WTC11 (cell line): Measurements from ENCODE around the gene SPATA22. TPM values are rescaled to one million over a fixed set of nuclear protein-coding genes. Genes with fewer than 3 reads are reported as not detected.
"Not testable (repeated sequence)": the region's sequence is repeated elsewhere in the genome, so short reads cannot be mapped to it uniquely, and the experiment has no call there.

ENCODE experiments used
- ATAC-seq: fragments of 200-7000 bp; cut with Tn5 transposase; 2 replicates; pipeline ENCODE4 v1.10.0; 2021; ENCODE audit warnings: mild to moderate bottlenecking, moderate library complexity
- CTCF ChIA-PET: fragments of 300-600 bp; sonication (Branson Sonifier 250); formaldehyde crosslinking; loops from one replicate; lab custom pipeline; 2021; ENCODE audit warnings: antibody characterized with exemption; lab: Charles Lee
- POLR2A ChIA-PET: fragments of 350-600 bp; sonication (Branson Sonifier 250); formaldehyde crosslinking; loops from one replicate; lab custom pipeline; 2021; ENCODE audit warnings: antibody characterized with exemption; lab: Charles Lee
- DNase-seq: peaks from one replicate; pipeline ENCODE4 v3.0.0; 2021; ENCODE audit warnings: low spot score
- H3K27ac Mint-ChIP-seq: 2 replicates; pipeline ENCODE4 v1.8.0; 2021; ENCODE audit warnings: mixed read lengths
- H3K27me3 Mint-ChIP-seq: 2 replicates; pipeline ENCODE4 v1.8.0; 2021; ENCODE audit warnings: low read depth, mild to moderate bottlenecking, moderate library complexity, mixed read lengths
- H3K36me3 Mint-ChIP-seq: 2 replicates; pipeline ENCODE4 v1.8.0; 2021; ENCODE audit warnings: mixed read lengths
- H3K4me1 Mint-ChIP-seq: 2 replicates; pipeline ENCODE4 v1.8.0; 2022; ENCODE audit warnings: mixed read lengths
- H3K4me3 Mint-ChIP-seq: 2 replicates; pipeline ENCODE4 v1.8.0; 2021; ENCODE audit warnings: mild to moderate bottlenecking, moderate library complexity, mixed read lengths
- H3K9me3 Mint-ChIP-seq: 2 replicates; pipeline ENCODE4 v1.8.0; 2021; ENCODE audit warnings: mixed read lengths
- GABPB1 ChIP-seq: sonication (generic); formaldehyde crosslinking; IDR thresholded peaks from 2 replicates; pipeline ENCODE4 v1.8.1; 2023; ENCODE audit warnings: mild to moderate bottlenecking, missing genetic modification reagents
- GTF2I ChIP-seq: fragments of 250-450 bp; sonication (Bioruptor Pico); conservative IDR thresholded peaks from 2 replicates; pipeline ENCODE4 v1.4.0; 2021; ENCODE audit warnings: mild to moderate bottlenecking
- HMGA2 ChIP-seq: fragments of 250-450 bp; sonication (Bioruptor Pico); IDR thresholded peaks from 2 replicates; pipeline ENCODE4 v1.4.0; 2021; ENCODE audit warnings: mild to moderate bottlenecking, moderate library complexity
- JUN ChIP-seq: sonication (generic); formaldehyde crosslinking; IDR thresholded peaks from 2 replicates; pipeline ENCODE4 v1.8.0; 2023; ENCODE audit warnings: mild to moderate bottlenecking, missing genetic modification reagents
- PRRX2 ChIP-seq: fragments of 250-450 bp; sonication (Bioruptor Pico); IDR thresholded peaks from 2 replicates; pipeline ENCODE4 v1.8.0; 2021; ENCODE audit warnings: mild to moderate bottlenecking
- RELA ChIP-seq: sonication (generic); formaldehyde crosslinking; IDR thresholded peaks from 2 replicates; pipeline ENCODE4 v1.8.1; 2022; ENCODE audit warnings: missing genetic modification reagents, mild to moderate bottlenecking, borderline replicate concordance
- SMAD4 ChIP-seq: sonication (generic); formaldehyde crosslinking; IDR thresholded peaks from 2 replicates; pipeline ENCODE4 v1.8.0; 2022; ENCODE audit warnings: mild to moderate bottlenecking, missing genetic modification reagents
- SP1 ChIP-seq: sonication (generic); formaldehyde crosslinking; conservative IDR thresholded peaks from 2 replicates; pipeline ENCODE4 v1.8.1; 2022; ENCODE audit warnings: missing genetic modification reagents
- TEAD1 ChIP-seq: sonication (generic); formaldehyde crosslinking; IDR thresholded peaks from 2 replicates; pipeline ENCODE4 v1.8.0; 2022; ENCODE audit warnings: mild to moderate bottlenecking, missing genetic modification reagents
- TEAD4 ChIP-seq: sonication (generic); formaldehyde crosslinking; IDR thresholded peaks from 2 replicates; pipeline ENCODE4 v1.8.0; 2022; ENCODE audit warnings: mild to moderate bottlenecking, missing genetic modification reagents
- ZNF263 ChIP-seq: sonication (generic); formaldehyde crosslinking; IDR thresholded peaks from 2 replicates; pipeline ENCODE4 v1.8.1; 2022; ENCODE audit warnings: low read depth, mild to moderate bottlenecking, moderate library complexity, missing genetic modification reagents
- ZNF317 ChIP-seq: sonication (generic); formaldehyde crosslinking; IDR thresholded peaks from 2 replicates; pipeline ENCODE4 v1.8.1; 2023; ENCODE audit warnings: low read depth, mild to moderate bottlenecking, moderate library complexity, missing genetic modification reagents, borderline replicate concordance
- ZNF423 ChIP-seq: fragments of 250-450 bp; sonication (Bioruptor Pico); IDR thresholded peaks from 2 replicates; pipeline ENCODE4 v2.1.2; 2022; ENCODE audit warnings: mild to moderate bottlenecking, moderate library complexity
- ZNF671 ChIP-seq: fragments of 250-450 bp; sonication (Bioruptor Pico); IDR thresholded peaks from 2 replicates; pipeline ENCODE4 v1.8.0; 2021; ENCODE audit warnings: mild to moderate bottlenecking
- total RNA-seq: library from RNA; stranded (reverse); gene quantifications from 3 replicates; pipeline ENCODE4 v1.2.3, GENCODE V29; 2021
- TF ChIP-seq, protein P1 (sequence below): fragments of 250-450 bp; sonication (Bioruptor Pico); IDR thresholded peaks from 2 replicates; pipeline ENCODE4 v2.1.2; 2022; ENCODE audit warnings: mild to moderate bottlenecking, moderate library complexity
- TF ChIP-seq, protein P2 (sequence below): sonication (generic); formaldehyde crosslinking; IDR thresholded peaks from 2 replicates; pipeline ENCODE4 v1.8.0; 2023; ENCODE audit warnings: missing genetic modification reagents, mild to moderate bottlenecking, borderline replicate concordance
- TF ChIP-seq, protein P3 (sequence below): sonication (generic); formaldehyde crosslinking; IDR thresholded peaks from 2 replicates; pipeline ENCODE4 v1.8.1; 2022; ENCODE audit warnings: mild to moderate bottlenecking, moderate library complexity, missing genetic modification reagents
- TF ChIP-seq, protein P4 (sequence below): sonication (generic); formaldehyde crosslinking; IDR thresholded peaks from 2 replicates; pipeline ENCODE4 v1.8.0; 2023; ENCODE audit warnings: mild to moderate bottlenecking, missing genetic modification reagents
- TF ChIP-seq, protein P5 (sequence below): sonication (generic); formaldehyde crosslinking; IDR thresholded peaks from 2 replicates; pipeline ENCODE4 v1.8.0; 2022; ENCODE audit warnings: mild to moderate bottlenecking, missing genetic modification reagents

SPATA22 gene
- total RNA-seq, 1 experiment from 2014 or later = not detected

DNA sequence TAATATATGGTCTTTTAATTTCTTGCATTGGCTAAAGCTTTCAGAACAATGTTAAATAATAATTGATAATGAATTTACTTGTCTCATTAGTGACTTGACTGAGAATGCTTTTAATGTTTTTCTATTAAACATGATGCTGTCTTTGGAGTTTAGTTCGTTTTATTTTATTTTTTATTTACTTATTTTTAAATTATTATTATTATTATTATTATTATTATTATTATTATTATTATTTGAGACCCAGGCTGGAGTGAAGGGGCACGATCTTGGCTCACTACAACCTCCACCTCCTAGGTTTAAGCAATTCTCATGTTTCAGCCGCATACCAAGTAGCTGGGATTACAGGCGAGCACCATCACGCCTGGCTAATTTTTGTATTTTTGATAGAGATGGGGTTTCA is 56.0 kb downstream of the SPATA22 start:
- Mint-ChIP-seq H3K9me3 (peaks cover 17% of the 10 kb centered on the region), H3K36me3 (no peaks in the 10 kb centered on the region), H3K4me3 (no peak overlapping the region), H3K27me3 (peaks cover 3% of the 10 kb centered on the region; the same call in 1 of the 2 replicates), H3K4me1 (no peaks in the 10 kb centered on the region), H3K27ac (no peak overlapping the region)
- ChIA-PET POLR2A (no interaction called here), CTCF (no interaction called here)
- no peak for DNase-seq
- ATAC-seq = no peak
- TF ChIP-seq SP1 (CRISPR knock-in tag) (no peak), HMGA2 (CRISPR knock-in tag) (peak; percentile 94), SMAD4 (CRISPR knock-in tag) (no peak)

DNA sequence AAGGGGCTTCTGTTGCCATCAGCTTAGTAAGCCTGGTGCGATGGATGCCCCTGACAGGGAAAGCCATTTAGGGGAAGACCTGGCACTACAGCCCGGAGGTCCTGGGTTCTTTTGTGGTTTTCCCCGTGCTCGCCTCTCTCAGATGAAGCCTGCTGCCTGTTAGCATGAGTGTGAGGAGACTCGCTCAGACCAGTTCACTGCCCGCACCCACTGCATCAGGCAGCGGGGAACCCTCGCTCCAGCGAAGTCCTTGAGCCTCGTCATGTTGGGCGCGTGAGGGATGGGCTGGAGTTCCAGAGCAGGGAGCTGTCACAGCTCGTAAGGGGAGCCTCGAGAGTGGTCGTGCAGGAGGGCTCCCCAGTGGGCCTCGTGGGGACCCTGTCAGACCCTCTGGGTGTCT is 59.4 kb downstream of the SPATA22 start:
- CTCF ChIA-PET, H3K27ac Mint-ChIP-seq, POLR2A ChIA-PET, H3K4me3 Mint-ChIP-seq, ATAC-seq, DNase-seq, H3K27me3 Mint-ChIP-seq, H3K4me1 Mint-ChIP-seq: not testable (repeated sequence)
- H3K36me3 Mint-ChIP-seq = peaks cover 14% of the 10 kb centered on the region
- H3K9me3 Mint-ChIP-seq = peaks cover 22% of the 10 kb centered on the region

DNA sequence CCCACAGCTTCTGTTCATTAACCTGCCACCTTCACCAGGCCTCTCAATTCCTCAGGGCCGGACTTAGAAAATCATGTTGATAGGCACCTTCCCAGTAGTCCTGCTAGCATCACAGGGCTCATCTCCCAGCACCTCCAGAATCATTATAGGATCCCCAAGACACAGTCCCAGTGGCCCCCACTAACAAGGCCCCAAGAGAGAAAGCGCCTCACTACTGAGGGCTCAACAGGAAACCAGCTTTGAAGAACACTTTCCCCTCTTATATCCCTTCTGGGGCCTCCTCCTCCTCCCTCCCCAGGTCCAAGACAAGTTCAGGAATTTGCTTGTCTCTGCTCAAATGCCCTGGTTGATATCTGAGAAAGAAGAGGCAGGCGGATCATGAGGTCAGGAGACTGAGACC is 60.5 kb downstream of the SPATA22 start, which contains the start of gene OR3A3:
TSS of gene OR3A3 (plus strand) at position 301 of the 400 bp plus-strand sequence.
- ATAC-seq (no peak), DNase-seq (no peak)
- Mint-ChIP-seq H3K36me3 (peaks cover 14% of the 10 kb centered on the region), H3K27ac (no peak within 1 kb of the TSS), H3K27me3 (peaks cover 13% of the 10 kb centered on the region), H3K4me1 (no peaks in the 10 kb centered on the region), H3K4me3 (no peak within 1 kb of the TSS)
- ChIA-PET POLR2A (no interaction called here), CTCF (no interaction called here)
- TF ChIP-seq ZNF423 (CRISPR knock-in tag) (no peak), JUN (CRISPR knock-in tag) (no peak), TEAD1 (CRISPR knock-in tag) (no peak), ZNF263 (CRISPR knock-in tag) (no peak), SMAD4 (CRISPR knock-in tag) (no peak), TEAD4 (CRISPR knock-in tag) (no peak), ZNF317 (CRISPR knock-in tag) (no peak), ZNF671 (no peak), RELA (no peak), GABPB1 (CRISPR knock-in tag) (no peak), GTF2I (CRISPR knock-in tag) (no peak), PRRX2 (no peak)
- TF ChIP-seq, protein P1, sequence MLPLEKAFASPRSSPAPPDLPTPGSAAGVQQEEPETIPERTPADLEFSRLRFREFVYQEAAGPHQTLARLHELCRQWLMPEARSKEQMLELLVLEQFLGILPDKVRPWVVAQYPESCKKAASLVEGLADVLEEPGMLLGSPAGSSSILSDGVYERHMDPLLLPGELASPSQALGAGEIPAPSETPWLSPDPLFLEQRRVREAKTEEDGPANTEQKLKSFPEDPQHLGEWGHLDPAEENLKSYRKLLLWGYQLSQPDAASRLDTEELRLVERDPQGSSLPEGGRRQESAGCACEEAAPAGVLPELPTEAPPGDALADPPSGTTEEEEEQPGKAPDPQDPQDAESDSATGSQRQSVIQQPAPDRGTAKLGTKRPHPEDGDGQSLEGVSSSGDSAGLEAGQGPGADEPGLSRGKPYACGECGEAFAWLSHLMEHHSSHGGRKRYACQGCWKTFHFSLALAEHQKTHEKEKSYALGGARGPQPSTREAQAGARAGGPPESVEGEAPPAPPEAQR (CRISPR knock-in tag) = no peak
- TF ChIP-seq, protein P2, sequence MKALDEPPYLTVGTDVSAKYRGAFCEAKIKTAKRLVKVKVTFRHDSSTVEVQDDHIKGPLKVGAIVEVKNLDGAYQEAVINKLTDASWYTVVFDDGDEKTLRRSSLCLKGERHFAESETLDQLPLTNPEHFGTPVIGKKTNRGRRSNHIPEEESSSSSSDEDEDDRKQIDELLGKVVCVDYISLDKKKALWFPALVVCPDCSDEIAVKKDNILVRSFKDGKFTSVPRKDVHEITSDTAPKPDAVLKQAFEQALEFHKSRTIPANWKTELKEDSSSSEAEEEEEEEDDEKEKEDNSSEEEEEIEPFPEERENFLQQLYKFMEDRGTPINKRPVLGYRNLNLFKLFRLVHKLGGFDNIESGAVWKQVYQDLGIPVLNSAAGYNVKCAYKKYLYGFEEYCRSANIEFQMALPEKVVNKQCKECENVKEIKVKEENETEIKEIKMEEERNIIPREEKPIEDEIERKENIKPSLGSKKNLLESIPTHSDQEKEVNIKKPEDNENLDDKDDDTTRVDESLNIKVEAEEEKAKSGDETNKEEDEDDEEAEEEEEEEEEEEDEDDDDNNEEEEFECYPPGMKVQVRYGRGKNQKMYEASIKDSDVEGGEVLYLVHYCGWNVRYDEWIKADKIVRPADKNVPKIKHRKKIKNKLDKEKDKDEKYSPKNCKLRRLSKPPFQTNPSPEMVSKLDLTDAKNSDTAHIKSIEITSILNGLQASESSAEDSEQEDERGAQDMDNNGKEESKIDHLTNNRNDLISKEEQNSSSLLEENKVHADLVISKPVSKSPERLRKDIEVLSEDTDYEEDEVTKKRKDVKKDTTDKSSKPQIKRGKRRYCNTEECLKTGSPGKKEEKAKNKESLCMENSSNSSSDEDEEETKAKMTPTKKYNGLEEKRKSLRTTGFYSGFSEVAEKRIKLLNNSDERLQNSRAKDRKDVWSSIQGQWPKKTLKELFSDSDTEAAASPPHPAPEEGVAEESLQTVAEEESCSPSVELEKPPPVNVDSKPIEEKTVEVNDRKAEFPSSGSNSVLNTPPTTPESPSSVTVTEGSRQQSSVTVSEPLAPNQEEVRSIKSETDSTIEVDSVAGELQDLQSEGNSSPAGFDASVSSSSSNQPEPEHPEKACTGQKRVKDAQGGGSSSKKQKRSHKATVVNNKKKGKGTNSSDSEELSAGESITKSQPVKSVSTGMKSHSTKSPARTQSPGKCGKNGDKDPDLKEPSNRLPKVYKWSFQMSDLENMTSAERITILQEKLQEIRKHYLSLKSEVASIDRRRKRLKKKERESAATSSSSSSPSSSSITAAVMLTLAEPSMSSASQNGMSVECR (CRISPR knock-in tag) = no peak
- TF ChIP-seq, protein P3, sequence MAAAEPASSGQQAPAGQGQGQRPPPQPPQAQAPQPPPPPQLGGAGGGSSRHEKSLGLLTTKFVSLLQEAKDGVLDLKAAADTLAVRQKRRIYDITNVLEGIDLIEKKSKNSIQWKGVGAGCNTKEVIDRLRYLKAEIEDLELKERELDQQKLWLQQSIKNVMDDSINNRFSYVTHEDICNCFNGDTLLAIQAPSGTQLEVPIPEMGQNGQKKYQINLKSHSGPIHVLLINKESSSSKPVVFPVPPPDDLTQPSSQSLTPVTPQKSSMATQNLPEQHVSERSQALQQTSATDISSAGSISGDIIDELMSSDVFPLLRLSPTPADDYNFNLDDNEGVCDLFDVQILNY = no peak
- TF ChIP-seq, protein P4, sequence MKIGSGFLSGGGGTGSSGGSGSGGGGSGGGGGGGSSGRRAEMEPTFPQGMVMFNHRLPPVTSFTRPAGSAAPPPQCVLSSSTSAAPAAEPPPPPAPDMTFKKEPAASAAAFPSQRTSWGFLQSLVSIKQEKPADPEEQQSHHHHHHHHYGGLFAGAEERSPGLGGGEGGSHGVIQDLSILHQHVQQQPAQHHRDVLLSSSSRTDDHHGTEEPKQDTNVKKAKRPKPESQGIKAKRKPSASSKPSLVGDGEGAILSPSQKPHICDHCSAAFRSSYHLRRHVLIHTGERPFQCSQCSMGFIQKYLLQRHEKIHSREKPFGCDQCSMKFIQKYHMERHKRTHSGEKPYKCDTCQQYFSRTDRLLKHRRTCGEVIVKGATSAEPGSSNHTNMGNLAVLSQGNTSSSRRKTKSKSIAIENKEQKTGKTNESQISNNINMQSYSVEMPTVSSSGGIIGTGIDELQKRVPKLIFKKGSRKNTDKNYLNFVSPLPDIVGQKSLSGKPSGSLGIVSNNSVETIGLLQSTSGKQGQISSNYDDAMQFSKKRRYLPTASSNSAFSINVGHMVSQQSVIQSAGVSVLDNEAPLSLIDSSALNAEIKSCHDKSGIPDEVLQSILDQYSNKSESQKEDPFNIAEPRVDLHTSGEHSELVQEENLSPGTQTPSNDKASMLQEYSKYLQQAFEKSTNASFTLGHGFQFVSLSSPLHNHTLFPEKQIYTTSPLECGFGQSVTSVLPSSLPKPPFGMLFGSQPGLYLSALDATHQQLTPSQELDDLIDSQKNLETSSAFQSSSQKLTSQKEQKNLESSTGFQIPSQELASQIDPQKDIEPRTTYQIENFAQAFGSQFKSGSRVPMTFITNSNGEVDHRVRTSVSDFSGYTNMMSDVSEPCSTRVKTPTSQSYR = no peak
- TF ChIP-seq, protein P5, sequence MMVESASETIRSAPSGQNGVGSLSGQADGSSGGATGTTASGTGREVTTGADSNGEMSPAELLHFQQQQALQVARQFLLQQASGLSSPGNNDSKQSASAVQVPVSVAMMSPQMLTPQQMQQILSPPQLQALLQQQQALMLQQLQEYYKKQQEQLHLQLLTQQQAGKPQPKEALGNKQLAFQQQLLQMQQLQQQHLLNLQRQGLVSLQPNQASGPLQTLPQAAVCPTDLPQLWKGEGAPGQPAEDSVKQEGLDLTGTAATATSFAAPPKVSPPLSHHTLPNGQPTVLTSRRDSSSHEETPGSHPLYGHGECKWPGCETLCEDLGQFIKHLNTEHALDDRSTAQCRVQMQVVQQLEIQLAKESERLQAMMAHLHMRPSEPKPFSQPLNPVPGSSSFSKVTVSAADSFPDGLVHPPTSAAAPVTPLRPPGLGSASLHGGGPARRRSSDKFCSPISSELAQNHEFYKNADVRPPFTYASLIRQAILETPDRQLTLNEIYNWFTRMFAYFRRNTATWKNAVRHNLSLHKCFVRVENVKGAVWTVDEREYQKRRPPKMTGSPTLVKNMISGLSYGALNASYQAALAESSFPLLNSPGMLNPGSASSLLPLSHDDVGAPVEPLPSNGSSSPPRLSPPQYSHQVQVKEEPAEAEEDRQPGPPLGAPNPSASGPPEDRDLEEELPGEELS = no peak
- TF ChIP-seq, all 79 proteins: peak for 0
- peaks cover 34% of the 10 kb centered on the region for H3K9me3 Mint-ChIP-seq

DNA sequence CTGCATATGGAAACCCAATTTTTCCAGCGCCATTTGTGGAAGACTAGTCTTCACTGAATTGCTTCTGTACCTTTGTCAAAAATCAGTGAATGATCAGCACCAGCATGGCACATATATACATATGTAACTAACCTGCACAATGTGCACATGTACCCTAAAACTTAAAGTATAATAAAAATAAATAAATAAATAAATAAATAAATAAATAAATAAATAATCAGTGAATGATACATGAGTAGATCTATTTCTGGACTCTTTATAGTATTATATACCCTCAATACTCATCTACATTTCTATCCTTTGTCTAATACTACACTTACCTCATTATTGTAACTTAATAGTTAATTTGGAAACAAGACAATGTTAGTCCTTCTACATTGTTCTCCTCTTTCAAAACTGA is 67.8 kb downstream of the SPATA22 start:
- DNase-seq, ATAC-seq, CTCF ChIA-PET, H3K4me3 Mint-ChIP-seq, H3K4me1 Mint-ChIP-seq, POLR2A ChIA-PET, H3K27ac Mint-ChIP-seq: not testable (repeated sequence)
- peaks cover 14% of the 10 kb centered on the region for H3K36me3 Mint-ChIP-seq
- peaks cover 40% of the 10 kb centered on the region for H3K9me3 Mint-ChIP-seq
- H3K27me3 Mint-ChIP-seq = peaks cover 21% of the 10 kb centered on the region
